ENCODE measurements around the gene CTNNBIP1.

CTNNBIP1 gene

DNA sequence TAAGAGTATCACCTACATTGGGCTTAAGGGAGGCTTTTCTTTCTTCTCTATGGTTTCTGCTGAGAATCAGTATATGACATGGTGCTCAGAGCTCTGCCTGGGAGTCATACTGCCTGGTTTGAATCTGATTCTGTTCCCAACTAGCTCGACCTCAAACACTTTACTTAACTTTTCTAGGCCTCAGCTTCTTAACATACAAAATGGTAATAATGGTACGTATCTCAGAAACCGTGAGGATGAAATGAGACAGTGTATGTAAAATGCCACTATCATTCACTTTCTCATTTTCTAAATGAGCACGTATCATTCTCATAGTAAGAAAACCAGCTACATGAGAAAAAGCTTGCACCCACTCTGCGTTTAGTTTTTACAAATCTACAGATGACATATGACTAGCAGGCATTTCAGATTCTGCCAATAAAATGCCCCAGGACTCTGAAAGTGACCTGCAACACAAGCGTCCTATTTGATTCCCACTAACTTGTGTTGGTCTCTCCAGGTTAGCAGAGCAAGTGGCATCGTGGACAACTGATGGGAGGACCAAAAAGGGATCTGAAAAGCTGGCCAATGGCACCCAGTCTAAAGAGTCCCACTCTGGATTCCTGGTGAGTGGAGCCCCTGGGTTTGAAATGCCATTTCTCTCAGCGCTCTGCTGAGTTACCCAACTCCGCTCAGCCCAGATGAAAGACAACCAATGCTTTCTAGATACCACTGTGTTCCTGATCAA is 6.1 kb downstream of the CTNNBIP1 start:
- DNase-seq, result no peak

DNA sequence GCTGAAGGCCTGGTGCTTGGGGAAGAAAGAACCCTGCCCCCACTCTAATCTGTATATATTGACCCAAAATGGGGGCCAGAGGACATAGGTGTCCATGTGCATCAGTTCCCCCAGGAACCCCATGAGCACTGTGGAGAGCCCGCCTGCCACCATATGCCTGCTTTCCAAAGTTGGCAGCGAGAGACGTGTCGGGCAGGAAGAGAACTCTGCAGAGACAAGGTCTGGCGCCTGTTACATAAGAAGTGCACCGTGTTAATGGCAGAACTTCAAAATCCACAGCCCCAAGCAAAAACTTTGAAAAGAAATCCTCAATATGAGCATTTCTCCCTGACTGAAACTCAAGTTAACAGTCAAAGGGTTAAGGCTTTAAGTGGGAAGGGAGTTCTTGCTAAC is 8.0 kb downstream of the CTNNBIP1 start:
- no peak for DNase-seq

DNA sequence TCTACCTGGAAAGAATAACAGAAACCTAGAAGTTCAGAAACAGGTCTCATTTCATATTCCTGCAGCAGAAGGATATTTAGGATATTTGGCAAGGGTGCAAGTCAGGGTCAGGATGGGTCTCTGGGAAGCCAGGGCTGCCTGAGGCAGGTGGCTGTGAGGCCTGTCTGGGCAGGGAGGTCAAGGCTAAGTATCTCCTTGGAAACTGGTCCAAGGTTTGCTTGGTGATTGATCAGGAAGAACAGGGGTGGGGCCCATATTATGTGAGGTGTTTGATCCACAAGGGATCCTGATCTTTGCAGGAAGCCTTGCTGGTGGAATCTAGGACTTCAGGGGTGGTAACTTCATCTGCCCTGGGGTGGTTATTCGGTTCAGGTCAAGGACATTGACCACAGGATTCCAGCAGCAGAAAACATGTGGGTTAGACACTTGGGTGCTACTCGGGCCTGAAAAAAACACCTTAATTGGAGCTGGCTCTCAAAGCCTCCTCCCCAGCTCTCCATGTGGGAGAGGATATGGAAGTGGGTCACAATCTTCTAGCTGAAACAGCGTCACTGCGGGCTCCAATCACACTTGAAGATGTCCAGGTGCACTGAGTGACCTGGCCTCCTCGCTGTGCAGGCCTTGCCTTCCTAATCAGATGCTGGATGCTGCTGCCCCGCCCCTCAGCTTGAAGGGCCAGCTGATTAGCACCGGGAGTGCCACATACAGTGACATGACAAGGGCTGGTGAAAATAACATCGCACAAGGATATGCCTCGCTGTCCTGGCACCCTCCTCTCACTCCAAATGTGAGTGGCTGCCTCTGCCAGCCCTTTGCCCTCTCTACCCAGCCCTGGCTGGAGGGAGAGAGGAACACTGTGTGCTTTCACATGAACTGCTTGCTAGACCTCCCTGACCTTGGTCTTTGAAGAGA is 8.7 kb downstream of the CTNNBIP1 start:
- no peak for DNase-seq

DNA sequence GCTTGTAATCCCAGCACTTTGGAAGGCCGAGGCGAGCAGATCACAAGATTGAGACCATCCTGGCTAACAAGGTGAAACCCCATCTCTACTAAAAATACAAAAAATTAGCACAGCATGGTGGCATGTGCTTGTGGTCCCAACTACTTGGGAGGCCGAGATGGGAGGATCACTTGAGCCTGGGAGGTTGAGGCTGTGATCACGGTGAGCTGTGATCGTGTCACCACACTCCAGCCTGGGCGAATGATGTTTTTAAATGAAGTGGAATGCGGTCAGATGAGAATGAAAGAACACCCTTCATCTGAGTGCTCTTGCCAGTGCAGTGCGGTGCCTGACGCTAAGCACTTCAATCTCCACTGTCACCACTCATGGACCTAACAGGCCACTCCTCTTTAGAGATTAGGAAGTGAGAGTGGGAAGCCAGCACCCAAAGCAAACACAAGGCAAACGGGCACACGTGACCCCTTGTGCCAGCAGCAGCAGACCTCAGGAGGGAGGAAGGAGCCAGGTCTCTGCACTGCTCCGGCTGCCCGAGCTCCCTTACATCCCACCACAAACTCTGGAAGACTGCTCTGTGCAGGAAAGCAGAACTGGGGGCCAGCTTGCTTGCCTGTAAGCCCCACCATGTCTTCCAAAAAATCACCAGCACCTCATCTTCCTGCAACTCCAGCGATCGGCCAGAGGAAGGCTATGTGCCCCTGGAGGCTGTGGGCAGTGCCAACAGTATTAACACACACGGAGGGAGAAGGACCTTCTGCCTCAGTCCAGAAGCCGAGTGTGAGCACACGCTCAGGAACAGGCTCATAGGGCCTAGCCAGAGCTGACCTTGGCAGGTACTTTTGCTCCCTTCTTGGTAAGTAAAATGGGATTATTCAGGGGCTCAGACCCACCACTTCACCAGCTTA is 9.7 kb downstream of the CTNNBIP1 start:
- no peak for DNase-seq

DNA sequence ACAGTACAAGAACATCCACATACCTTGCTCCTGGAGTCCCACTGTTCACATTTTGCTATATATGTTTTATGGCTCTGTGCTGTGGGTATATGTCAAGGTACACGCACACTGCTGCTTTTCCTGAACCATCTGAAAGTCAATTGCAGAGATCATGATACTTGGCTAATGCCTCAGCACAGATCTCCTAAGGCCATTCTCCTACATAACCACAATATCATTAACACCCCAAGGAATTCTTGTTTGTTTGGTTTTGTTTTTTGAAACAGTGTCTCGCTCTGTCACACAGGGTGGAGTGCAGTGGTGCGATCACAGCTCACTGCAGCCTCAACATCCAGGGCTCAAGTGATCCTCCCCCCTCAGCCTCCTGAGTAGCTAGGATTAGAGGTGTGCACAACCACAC is 16.0 kb downstream of the CTNNBIP1 start:
- no peak for DNase-seq

DNA sequence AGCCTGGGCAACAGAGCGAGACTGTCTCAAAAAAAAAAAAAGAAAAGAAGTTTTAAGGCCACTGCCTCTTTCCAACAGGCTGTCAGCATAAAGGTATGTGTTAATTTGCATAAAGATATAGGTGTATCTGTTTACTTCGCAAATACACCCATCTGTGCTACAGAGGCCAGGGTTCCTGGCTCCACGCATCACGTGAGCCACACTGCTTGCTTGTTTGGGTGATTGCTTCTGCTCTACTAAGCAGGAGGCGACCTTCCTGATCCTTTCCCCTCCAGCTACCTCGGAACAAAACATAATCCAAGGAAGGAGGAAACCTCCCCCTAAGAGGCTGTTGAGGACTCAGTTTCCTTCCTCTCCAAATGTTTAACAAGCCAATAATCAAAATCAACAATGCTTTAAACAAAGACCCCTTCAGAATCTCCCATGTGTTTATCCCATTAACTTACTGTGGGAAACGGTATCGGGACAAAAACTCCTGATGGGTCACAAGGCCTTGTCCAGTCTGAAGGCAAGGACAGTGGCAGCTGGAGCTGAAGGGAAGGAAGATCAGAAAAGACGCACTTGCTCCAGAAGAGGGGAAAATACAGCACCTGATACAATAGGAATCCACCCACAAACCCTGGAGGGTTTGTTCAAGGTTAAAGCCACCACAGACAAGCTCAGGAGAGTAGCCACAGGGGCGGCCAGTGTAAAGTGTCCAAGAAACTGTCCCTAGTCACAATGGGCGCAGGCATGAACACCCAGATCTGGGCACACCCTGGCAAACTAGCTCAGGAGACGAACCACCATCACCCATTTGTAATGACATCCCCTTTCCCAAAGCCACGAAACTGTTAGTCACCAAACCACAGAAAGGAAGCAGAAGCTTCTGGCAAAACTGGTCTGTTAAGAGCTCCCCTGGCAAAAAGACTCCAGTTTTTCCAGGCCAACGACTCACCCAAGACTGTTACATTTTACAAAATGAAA is 17.2 kb downstream of the CTNNBIP1 start:
- DNase-seq, result peak; percentile 80

DNA sequence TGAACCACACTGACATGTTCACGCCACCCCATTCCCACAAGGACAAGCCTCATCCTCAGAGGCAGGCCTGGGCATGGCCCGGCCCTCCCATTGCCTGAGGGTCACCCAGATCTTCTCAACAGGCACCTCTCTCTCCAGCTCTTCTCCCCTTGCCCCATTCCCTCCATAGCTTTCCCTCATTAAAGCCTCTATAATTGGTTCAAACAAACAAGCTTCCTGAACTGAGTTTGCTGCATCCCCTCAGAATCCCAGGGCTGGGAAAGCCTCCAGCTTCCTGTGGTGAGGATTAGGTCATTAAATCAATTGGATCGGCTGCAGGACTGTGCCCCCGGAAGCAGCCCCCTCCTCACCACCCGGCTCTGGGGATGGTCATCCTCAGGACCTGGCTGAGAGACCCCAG is 18.9 kb downstream of the CTNNBIP1 start:
- peak; percentile 52 for DNase-seq

DNA sequence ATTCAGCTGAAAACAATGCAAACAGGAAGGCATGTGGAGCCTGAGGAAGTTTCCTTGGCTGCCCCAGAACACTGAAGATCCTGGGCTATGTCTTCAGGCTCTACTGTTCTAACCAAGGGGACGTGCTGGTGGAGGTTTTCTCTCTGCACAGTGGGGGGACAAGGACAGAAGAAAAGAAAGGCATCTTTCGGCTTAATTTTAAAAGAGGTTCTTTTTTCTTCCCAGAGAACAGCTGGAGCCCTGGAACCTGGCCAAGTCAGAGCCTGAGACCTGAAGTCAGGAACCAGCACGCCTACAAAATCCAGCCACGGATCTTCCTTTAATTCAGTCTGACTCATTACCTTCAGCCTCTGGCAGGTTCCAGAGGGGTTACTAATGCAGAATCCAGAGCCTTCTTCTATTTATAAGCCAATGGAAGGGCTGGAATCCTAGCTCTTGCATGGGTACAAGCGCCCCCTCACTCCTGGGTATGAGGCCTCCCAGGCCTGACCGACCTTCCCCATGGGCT is 19.8 kb downstream of the CTNNBIP1 start:
- peak; percentile 95 for DNase-seq

DNA sequence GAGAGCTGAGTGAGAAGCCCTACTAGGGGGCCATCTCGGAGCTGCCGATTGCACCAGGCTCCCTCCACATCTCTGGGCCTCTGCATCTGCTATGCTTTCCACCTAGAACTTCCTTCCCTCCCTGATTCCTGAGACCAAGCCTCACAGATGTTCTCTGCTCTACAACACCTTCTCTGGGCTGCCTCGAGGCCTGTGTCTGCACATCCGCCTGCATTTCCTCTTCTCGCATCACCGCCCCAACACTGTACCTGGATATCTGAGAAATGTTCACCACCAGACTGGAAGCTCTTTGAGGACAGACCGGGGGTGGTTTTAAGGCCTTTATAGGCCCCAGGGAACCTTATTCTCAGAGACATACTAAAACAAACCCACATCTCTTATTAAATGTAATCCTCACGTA is 20.7 kb downstream of the CTNNBIP1 start:
- DNase-seq, result no peak

DNA sequence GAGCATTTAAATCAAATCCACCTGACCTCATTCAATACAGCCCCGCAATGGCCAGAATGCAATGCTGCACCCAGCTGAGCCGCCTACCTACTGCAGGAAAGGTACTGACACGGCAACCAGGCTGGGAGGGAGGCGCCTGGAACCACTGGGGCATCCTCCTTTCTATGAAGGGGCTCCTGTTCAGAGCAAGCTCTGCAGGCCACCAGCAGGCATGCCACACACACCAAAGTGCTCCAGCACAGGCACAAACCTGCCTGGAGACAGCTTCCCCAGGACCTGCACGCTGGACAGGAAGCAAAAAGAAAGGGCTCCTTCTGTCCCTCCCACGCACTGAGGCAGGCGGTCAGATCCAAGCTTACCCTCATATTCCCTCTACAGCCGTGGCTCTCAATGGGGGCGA is 21.2 kb downstream of the CTNNBIP1 start:
- DNase-seq, result no peak

DNA sequence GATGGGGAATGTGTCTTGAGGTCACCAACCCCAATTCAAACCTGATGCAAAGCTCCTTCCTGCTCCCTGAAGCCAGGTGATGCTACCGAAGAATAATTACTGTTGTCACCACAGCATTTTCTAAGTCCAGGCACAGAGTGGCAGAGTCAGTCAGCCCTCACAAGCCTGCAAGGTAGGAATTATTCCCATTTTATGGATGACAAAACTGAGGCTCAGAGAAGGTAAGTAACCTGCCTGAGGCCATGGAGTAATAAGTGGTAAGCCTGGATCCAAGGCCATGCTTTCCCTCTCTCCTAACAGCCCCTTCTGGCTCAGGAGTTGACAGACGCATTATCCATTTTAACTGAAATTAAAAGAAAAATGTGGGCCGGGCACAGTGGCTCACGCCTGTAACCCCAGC is 23.0 kb downstream of the CTNNBIP1 start:
- no peak for DNase-seq

DNA sequence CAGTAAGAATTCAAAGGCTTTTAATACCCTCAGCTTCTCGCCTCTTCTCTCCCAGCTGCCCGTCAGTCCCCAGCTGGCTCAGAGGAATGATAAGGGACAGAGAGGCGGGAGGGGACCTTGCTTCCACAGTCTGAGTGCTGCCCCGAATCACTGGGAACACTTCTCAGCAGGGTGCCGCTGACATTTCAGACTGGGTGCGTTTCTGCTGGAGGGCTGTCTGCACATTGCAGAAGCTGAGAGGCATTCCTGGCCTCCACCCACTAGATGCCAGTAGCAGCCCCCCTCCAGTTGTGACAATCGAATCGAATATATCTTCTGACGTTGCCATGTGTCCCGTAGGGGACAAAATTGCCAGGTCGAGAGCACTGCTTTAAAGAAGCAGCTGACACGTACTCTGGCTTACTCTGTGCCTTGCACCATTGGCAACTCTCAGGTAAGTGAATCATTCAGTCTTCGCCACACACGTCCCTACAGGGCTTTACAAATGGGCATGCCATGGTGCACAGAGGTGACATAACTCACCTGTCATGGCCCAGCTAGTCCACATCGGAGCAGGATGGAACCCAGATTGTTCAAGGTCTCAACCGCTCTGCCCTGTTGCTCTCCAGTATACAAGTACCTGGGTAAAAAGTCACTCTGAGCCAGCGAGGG is 23.9 kb downstream of the CTNNBIP1 start:
- no peak for DNase-seq

DNA sequence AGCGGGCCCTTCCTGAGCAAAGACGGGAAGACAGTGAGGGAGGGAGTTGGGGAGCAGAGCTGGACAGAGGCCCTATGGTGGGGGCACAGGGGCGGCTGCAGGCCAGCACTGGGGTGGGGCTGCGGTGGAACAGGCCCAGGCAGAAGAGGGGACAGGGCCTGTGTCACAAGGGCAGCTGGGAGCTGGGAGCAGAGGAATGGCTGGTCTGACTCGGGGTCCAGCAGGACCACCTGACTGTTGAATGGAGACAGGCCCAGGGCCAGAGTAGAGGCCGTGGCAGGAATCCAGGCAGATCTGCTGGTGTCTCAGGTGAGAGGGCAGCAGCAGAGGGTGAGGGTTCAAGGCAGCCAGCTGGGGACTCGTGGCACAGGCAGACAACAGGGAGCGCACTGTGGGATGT is 25.3 kb downstream of the CTNNBIP1 start:
- no peak for DNase-seq

DNA sequence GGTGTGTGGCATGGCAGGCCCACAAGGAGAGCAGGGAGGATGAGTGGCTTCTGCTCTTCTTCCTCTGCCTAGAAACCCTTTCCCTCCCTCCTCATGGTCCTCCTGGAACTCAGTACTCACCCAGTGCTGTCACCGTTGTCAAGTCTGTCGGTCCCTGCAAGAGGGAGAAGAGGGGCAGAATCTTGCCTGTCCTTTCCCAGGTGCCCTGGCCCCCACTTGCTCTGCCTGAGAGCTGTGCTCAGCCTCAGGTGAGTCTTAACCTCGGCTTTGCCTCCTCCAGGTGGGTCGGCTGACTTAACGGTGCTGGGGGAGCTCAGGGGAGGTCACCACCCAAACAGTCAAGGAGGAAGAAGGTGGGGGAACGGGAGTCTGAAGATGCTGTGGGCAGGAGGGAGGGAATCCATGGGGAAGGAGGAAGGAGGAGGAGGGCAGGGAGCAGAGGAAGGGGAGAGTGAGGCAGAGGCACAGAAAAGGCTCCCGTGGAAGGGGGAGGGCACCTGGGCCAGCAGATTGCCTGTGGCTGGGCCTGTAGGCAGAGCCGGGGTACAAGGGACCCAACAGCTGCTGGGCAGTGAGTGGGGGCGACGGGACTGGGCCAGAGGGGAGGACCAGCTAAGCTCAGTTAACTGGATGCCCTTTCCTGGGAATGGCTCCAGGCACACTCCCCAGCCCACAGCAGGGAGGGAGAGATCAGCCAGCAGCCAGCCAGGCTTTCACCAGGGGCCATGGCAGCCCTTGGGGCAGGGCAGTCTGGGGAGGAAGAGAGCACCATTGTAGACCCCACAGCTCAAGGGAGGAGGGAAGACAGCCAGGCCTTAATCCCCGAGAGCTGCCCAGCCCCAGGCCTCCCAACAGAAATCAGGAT is 26.3 kb downstream of the CTNNBIP1 start:
- DNase-seq, result no peak

DNA sequence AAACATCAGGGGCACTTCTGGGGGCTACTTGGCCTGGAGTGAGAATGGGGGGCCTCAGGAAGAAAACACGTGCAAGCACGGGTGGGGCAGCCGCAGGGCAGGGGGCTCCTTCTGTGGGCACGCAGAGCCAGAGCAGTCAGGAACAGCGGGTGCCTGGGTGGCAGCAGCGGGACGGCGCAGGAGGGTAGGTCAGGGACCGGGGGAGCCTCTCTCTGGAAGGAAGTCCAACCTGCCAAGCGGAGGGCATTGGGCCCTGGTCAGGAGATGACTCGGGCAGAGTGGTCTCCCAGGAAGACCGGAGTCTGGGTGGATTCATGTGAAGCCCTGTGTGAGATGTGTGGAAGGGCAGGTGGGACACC is 27.1 kb downstream of the CTNNBIP1 start:
- no peak for DNase-seq

DNA sequence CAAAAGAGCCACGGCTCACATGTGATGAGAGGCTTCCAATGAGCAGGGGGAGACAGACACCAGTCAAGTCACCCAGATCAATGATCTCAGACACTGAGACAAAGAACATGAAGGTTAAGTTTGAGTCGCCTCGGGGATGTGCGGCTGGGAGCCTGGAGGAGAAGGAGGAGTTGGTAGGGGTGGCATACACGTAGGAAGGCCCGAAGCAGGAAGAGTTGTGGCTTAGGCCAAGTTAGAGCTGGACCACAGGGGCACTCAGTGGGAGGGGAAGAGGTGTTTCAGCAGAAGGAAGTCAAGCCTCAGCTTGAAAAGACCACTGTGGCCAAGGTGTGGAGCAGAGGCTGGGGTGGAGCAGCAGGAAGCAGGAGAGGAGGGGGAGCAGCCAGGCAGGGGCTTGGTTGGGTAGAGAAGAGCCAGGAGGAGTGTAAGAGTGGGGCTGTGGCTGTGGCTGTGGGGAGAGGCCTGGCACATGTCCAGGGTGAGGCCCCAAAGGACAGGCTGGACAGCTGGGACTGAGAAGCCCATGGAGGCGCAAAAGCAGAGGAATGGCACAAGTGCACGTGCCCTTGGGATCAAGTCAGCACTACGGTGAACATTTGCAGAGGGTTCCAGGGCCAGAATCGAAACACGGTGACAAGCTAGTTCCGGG is 27.6 kb downstream of the CTNNBIP1 start:
- DNase-seq, result no peak

DNA sequence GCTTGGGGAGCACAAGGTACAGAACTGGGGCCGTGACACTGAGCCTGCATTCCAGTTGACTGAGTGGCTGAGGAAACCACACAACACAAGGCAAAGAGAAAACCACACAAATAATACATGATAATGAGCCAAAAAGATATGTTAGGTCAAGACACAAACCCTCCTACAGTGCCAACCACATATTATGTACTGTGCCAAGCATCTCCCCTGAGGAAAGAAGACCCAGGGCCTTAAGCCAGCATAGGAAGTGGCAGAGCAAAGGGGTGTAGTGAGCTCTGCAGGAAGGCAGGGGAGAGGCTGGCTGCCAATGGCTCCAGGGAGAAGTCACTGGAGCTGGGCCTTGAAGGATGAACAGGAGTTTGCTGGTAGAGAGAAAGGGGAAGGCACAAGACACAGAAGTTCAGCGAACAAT is 28.2 kb downstream of the CTNNBIP1 start:
- peak; percentile 59 for DNase-seq

DNA sequence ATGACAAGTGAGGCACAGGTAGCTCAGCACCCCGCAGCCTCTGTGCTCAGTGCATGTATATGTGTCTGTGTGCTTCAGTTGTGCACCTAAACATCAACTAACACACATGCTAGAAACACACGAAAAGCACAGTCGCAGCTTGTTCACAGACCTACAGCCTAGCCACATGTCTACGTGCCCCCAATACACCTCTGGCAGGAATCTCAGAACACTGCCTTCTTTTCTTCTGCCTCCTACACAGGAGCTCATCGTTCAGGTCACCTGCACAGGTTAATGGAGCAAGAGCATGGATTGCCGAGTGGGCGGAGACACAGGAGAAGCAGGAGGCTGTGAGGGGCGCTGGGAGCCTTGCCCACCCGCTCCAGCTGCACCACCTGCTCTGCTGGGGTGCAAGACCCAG is 31.7 kb downstream of the CTNNBIP1 start:
- no peak for DNase-seq

DNA sequence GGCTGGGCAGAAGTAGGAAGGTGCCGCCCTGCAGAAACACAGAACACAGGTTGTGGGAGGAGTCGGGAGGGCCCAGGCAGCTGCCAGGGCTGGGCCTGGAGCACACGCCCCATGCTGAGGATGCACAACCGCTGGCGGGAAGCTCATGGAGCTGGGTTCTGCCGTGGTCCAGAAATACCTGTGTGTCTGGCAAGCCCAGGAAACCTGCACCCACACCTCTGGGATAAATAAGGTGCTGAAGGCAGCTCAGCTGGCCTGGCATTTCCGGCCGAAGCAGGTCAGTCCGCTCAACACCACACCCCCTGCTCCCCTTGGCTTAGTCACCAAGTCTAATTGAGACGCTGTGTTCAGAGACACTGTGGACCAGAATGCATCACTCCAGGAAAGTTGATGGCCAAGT is 32.1 kb downstream of the CTNNBIP1 start:
- DNase-seq, result no peak

DNA sequence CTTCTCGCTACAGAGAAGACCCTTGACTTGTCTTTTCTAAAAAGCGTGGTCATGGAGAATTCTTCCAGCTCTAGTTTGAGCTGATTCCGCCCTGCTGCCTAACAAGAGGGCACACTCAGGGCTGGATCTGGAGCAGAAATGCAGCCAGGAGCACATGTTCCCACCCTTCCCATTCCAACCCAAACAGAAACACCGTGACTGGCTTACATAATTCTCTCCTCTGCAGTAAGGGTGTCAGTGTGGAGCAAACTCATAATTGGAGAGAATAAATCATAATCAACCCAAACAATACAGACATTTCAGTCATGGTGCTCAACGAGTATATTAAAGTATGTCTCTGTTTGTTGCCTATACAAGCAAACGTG is 34.5 kb downstream of the CTNNBIP1 start:
- no peak for DNase-seq

Data from fibroblast of upper back skin (primary cell).